GM23338 (cell line): Measurements from ENCODE around the gene DAND5.

Experiments used
- EZH2 ChIP-seq: fragments of 200-600 bp; sonication (generic); IDR thresholded peaks from one replicate; pipeline ENCODE4 v1.8.0; 2017; ENCODE audit warnings: antibody characterized with exemption, mild to moderate bottlenecking, low read depth; ENCODE audit not compliant: unreplicated experiment
- ZNF331 ChIP-seq: fragments of 250-450 bp; sonication (Bioruptor Pico); IDR thresholded peaks from 2 replicates; pipeline ENCODE4 v1.5.0; 2020; ENCODE audit warnings: low read depth, mild to moderate bottlenecking, moderate library complexity

DNA sequence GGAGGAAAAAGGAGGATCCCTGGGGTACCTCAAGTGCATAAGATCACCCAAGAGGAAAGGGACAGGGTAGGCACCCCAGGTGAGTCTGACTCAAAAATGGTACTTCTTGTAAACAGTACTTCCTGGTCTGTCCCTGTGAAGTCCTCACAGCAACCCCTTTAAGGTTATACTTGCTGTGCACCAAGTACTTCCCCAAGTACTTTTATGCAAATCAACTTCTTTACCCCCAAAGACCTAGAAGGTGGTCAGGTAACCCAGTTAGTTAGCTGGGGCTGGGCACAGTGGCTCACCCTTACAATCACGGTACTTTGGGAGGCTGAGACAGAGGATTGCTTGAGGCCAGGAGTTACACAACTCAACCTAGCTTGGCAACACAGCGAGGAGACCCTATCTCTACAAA lies 28.5 kb upstream of the DAND5 start:
- TF ChIP-seq ZNF331 (CRISPR knock-in tag) (no peak), EZH2 (no peak)
